HCT116 (cell line): ENCODE results near the gene MAGI3. TPM values are rescaled to one million over a fixed set of nuclear protein-coding genes. Genes with fewer than 3 reads are reported as not detected.

Experiments
- ATAC-seq: fragments of 200-7000 bp; cut with Tn5 transposase; 2 replicates; pipeline ENCODE4 v1.9.1; 2020; ENCODE audit warnings: mild to moderate bottlenecking, moderate library complexity
- BruUV-seq: library from RNA; stranded (reverse); fragments of 400-500 nt; replicated peaks from 2 replicates; lab custom pipeline; 2021; lab: Mats Ljungman, UMichigan
- CTCF ChIA-PET: fragments of 300-600 bp; sonication (Branson Sonifier 250); formaldehyde crosslinking; loops from one replicate; lab custom pipeline; 2021; ENCODE audit warnings: antibody characterized with exemption; lab: Charles Lee
- POLR2A ChIA-PET: fragments of 300-600, 350-600 bp; sonication (Branson Sonifier 250); formaldehyde crosslinking; loops from one replicate; lab custom pipeline; 2021; ENCODE audit warnings: antibody characterized with exemption; lab: Charles Lee
- RAD21 ChIA-PET, 2 experiments: fragments of 300-600 bp; sonication (Branson Sonifier 250); formaldehyde crosslinking; loops; one replicate each; lab custom pipeline; 2023; ENCODE audit warnings: low total read pairs in 2 of 2; ENCODE audit not compliant: uncharacterized antibody in 2 of 2, unreplicated experiment in 2 of 2, low non-redundant PET in 1 of 2; lab: Charles Lee
- DNase-seq: peaks from one replicate; pipeline ENCODE4 v3.0.0-alpha.2; 2010; ENCODE audit warnings: low read depth, low spot score
- H2AFZ ChIP-seq: fragments of 200-600 bp; shearing (Covaris generic), sonication (generic); 2 replicates; pipeline ENCODE4 v1.6.1; 2017; ENCODE audit warnings: low read depth, mixed run types, mixed read lengths, antibody characterized with exemption, low read length; ENCODE audit not compliant: poor library complexity, severe bottlenecking
- H3K27ac ChIP-seq: 2 replicates; pipeline ENCODE4 v1.5.1; 2012; ENCODE audit warnings: low read depth, low read length
- H3K27me3 ChIP-seq: fragments of 200-600 bp; sonication (generic); 2 replicates; pipeline ENCODE4 v1.6.1; 2016; ENCODE audit warnings: mixed run types, low read length, mixed read lengths; ENCODE audit not compliant: insufficient read depth
- H3K36me3 ChIP-seq, 2 experiments: fragments of 200-500 bp in 1 of 2; fragments of 200-600 bp in 1 of 2; sonication (Bioruptor generic) in 1 of 2; sonication (generic) in 1 of 2; 2 replicates each; pipeline versions ENCODE4 v1.5.1 to v1.6.1; 2014 to 2016; ENCODE audit warnings: low read length in 2 of 2, inconsistent platforms in 1 of 2, mixed read lengths in 1 of 2, mixed run types in 1 of 2; ENCODE audit not compliant: insufficient read depth in 2 of 2, control insufficient read depth in 1 of 2
- H3K4me1 ChIP-seq, 2 experiments: fragments of 200-600 bp in 1 of 2; sonication (generic) in 1 of 2; 2 replicates each; pipeline versions ENCODE4 v1.5.1 to v1.6.1; 2012 to 2017; ENCODE audit warnings: low read length in 2 of 2, inconsistent platforms in 1 of 2, mild to moderate bottlenecking in 1 of 2, mixed read lengths in 1 of 2, mixed run types in 1 of 2, moderate library complexity in 1 of 2; ENCODE audit not compliant: insufficient read depth in 2 of 2, control insufficient read depth in 1 of 2
- H3K4me2 ChIP-seq: fragments of 200-600 bp; sonication (generic); 2 replicates; pipeline ENCODE4 v1.6.1; 2017; ENCODE audit warnings: mixed run types, low read length, mixed read lengths
- H3K4me3 ChIP-seq, 2 experiments: fragments of 200-600 bp in 1 of 2; sonication (generic) in 1 of 2; replicated peaks in 1 of 2; 2 replicates each; pipeline ENCODE4 v1.5.1; 2011 to 2016; ENCODE audit warnings: low read length in 2 of 2, control low read depth in 1 of 2, low read depth in 1 of 2, mild to moderate bottlenecking in 1 of 2, mixed read lengths in 1 of 2, mixed run types in 1 of 2
- H3K79me2 ChIP-seq: fragments of 200-600 bp; sonication (generic); 2 replicates; pipeline ENCODE4 v1.6.1; 2017; ENCODE audit warnings: mild to moderate bottlenecking, mixed run types, low read length, moderate library complexity, mixed read lengths; ENCODE audit not compliant: insufficient read depth
- H3K9ac ChIP-seq: fragments of 200-600 bp; sonication (generic); 2 replicates; pipeline ENCODE4 v1.6.1; 2016; ENCODE audit warnings: low read length, mixed read lengths
- H3K9me2 ChIP-seq: fragments of 200-600 bp; sonication (generic), shearing (Covaris generic); 2 replicates; pipeline ENCODE4 v1.6.1; 2017; ENCODE audit warnings: mixed run types, mild to moderate bottlenecking, moderate library complexity; ENCODE audit not compliant: insufficient read depth
- H3K9me3 ChIP-seq, 2 experiments: fragments of 200-500 bp in 1 of 2; fragments of 200-600 bp in 1 of 2; sonication (Bioruptor generic) in 1 of 2; sonication (generic) in 1 of 2; 2 replicates each; pipeline ENCODE4 v1.6.1; 2014 to 2017; ENCODE audit warnings: low read length in 2 of 2, mixed read lengths in 2 of 2, inconsistent platforms in 1 of 2, low read depth in 1 of 2, mild to moderate bottlenecking in 1 of 2, mixed run types in 1 of 2, moderate library complexity in 1 of 2; ENCODE audit not compliant: control insufficient read depth in 1 of 2, insufficient read depth in 1 of 2
- H4K20me1 ChIP-seq: fragments of 200-600 bp; sonication (generic), shearing (Covaris generic); 2 replicates; pipeline ENCODE4 v1.6.1; 2017; ENCODE audit warnings: mixed run types, mild to moderate bottlenecking, moderate library complexity; ENCODE audit not compliant: insufficient read depth
- CBX3 ChIP-seq: IDR thresholded peaks from 2 replicates; pipeline ENCODE4 v1.6.1; 2012; ENCODE audit warnings: low read depth
- CEBPB ChIP-seq: IDR thresholded peaks from 2 replicates; pipeline ENCODE4 v1.6.1; 2012; ENCODE audit warnings: low read depth
- EGR1 ChIP-seq: IDR thresholded peaks from 2 replicates; pipeline ENCODE4 v1.6.1; 2012; ENCODE audit warnings: low read depth
- ELF1 ChIP-seq: IDR thresholded peaks from 2 replicates; pipeline ENCODE4 v1.6.1; 2012; ENCODE audit warnings: low read depth, borderline replicate concordance
- EZH2phosphoT487 ChIP-seq: fragments of 200-600 bp; IDR thresholded peaks from 2 replicates; pipeline ENCODE4 v1.6.1; 2018; ENCODE audit warnings: antibody characterized with exemption, borderline replicate concordance
- FOSL1 ChIP-seq: IDR thresholded peaks from 2 replicates; pipeline ENCODE4 v1.6.1; 2012; ENCODE audit warnings: low read depth
- POLR2AphosphoS5 ChIP-seq: IDR thresholded peaks from 2 replicates; pipeline ENCODE4 v1.6.1; 2011; ENCODE audit warnings: mild to moderate bottlenecking, low read depth, low read length, moderate library complexity
- RAD21 ChIP-seq: IDR thresholded peaks from 2 replicates; pipeline ENCODE4 v1.6.1; 2012; ENCODE audit warnings: low read depth, mild to moderate bottlenecking
- REST ChIP-seq: IDR thresholded peaks from 2 replicates; pipeline ENCODE4 v1.6.1; 2012; ENCODE audit warnings: low read depth
- SIN3A ChIP-seq: IDR thresholded peaks from 2 replicates; pipeline ENCODE4 v1.6.1; 2012; ENCODE audit warnings: low read depth
- SP1 ChIP-seq: IDR thresholded peaks from 2 replicates; pipeline ENCODE4 v1.6.1; 2012; ENCODE audit warnings: low read depth
- SRF ChIP-seq: IDR thresholded peaks from 2 replicates; pipeline ENCODE4 v1.6.1; 2012; ENCODE audit warnings: low read depth
- TCF7L2 ChIP-seq: IDR thresholded peaks from 2 replicates; pipeline ENCODE4 v1.7.0; 2011; ENCODE audit warnings: borderline replicate concordance, inconsistent platforms; ENCODE audit not compliant: insufficient read depth, insufficient read length; ENCODE audit errors: extremely low read depth
- YY1 ChIP-seq: IDR thresholded peaks from 2 replicates; pipeline ENCODE4 v1.6.1; 2011; ENCODE audit warnings: low read length, low read depth, moderate library complexity, mild to moderate bottlenecking; ENCODE audit not compliant: insufficient replicate concordance; ENCODE audit errors: extremely low read depth
- ZNF274 ChIP-seq: fragments of 200-500 bp; sonication (Bioruptor generic); IDR thresholded peaks from 2 replicates; pipeline ENCODE4 v1.6.1; 2014; ENCODE audit warnings: mild to moderate bottlenecking, low read depth, low read length, inconsistent platforms
- intact Hi-C: fragments of 100-400 bp; cut with micrococcal nuclease; formaldehyde crosslinking; loops from 2 replicates; pipeline ENCODE4 v1.10.0; 2022
- total RNA-seq: library from RNA; stranded (reverse); gene quantifications from one replicate; pipeline ENCODE4 v1.2.1, GENCODE V29; 2021; ENCODE audit not compliant: unreplicated experiment
- TF ChIP-seq, protein P1 (sequence below): IDR thresholded peaks from 2 replicates; pipeline ENCODE4 v1.6.1; 2011; ENCODE audit warnings: mild to moderate bottlenecking, low read length, moderate library complexity; ENCODE audit not compliant: insufficient replicate concordance; ENCODE audit errors: extremely low read depth
- TF ChIP-seq, protein P2 (sequence below): IDR thresholded peaks from 2 replicates; pipeline ENCODE4 v1.6.1; 2012
- TF ChIP-seq, protein P3 (sequence below): IDR thresholded peaks from 2 replicates; pipeline ENCODE4 v1.6.1; 2012
- TF ChIP-seq, protein P4 (sequence below), 3 experiments: fragments of 200-600 bp in 1 of 3; sonication (generic) in 1 of 3; IDR thresholded peaks in 2 of 3; conservative IDR thresholded peaks in 1 of 3; 2 replicates each; pipeline ENCODE4 v1.5.1; 2012 to 2017; ENCODE audit warnings: low read depth in 2 of 3, low read length in 2 of 3, antibody characterized with exemption in 1 of 3, borderline replicate concordance in 1 of 3, control low read depth in 1 of 3, mild to moderate bottlenecking in 1 of 3, mixed read lengths in 1 of 3, mixed run types in 1 of 3, moderate library complexity in 1 of 3; ENCODE audit not compliant: insufficient read depth in 1 of 3

The MAGI3 gene
- total RNA-seq, 1 experiment from 2014 or later: 11.8 TPM

DNA sequence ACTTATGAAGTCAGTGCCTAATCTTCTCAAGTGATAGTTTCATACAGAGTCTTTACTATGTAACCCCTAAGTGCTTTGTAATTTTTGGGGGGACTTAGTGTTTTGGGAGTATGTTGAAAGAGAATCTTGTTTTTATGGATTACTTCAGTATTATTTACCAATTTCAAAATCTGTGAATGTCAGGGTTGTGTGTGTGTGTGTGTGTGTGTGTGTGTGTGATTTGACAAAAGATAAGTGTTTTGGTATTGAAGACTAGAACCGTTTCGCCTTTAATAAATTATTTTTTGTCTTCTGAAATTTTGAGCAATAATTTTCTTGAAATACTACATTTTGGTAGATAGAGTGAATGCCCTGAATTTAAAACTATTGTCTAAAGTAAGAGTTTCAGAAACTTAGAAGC, 5.8 kb downstream of the MAGI3 start:
- Histone ChIP-seq H3K9ac (no peak overlapping the region), H3K79me2 (peaks cover 94% of the 10 kb centered on the region), H2AFZ (no peak overlapping the region), H3K36me3 (no peaks in the 10 kb centered on the region), H3K4me3 (no peak overlapping the region), H3K9me2 (no peaks in the 10 kb centered on the region), H3K4me2 (peak overlapping the region; percentile 63), H3K27me3 (no peaks in the 10 kb centered on the region), H3K4me1 (peaks cover 4 to 40% of the 10 kb centered on the region in 2 experiments; a peak in 3 of 4 replicates), H4K20me1 (peaks cover 5% of the 10 kb centered on the region; the same call in 1 of the 2 replicates), H3K9me3 (no peaks in the 10 kb centered on the region), H3K27ac (no peak overlapping the region)
- POLR2A ChIA-PET: no interaction called here
- intact Hi-C loops: no loop called here
- DNase-seq (no peak), ATAC-seq (no peak)
- CTCF ChIA-PET: interaction anchor here (1.2 kb wide), 1 partner anchor 57 kb away, joined by 3 read pairs; no protein-coding TSS in a partner anchor
- TF ChIP-seq CBX3 (no peak), POLR2AphosphoS5 (no peak), EZH2phosphoT487 (no peak), ZNF274 (no peak), SP1 (no peak), SIN3A (no peak), EGR1 (no peak), FOSL1 (no peak), RAD21 (no peak), SRF (no peak), CEBPB (no peak), TCF7L2 (no peak), YY1 (no peak), ELF1 (no peak), REST (no peak)
- TF ChIP-seq, protein P1, sequence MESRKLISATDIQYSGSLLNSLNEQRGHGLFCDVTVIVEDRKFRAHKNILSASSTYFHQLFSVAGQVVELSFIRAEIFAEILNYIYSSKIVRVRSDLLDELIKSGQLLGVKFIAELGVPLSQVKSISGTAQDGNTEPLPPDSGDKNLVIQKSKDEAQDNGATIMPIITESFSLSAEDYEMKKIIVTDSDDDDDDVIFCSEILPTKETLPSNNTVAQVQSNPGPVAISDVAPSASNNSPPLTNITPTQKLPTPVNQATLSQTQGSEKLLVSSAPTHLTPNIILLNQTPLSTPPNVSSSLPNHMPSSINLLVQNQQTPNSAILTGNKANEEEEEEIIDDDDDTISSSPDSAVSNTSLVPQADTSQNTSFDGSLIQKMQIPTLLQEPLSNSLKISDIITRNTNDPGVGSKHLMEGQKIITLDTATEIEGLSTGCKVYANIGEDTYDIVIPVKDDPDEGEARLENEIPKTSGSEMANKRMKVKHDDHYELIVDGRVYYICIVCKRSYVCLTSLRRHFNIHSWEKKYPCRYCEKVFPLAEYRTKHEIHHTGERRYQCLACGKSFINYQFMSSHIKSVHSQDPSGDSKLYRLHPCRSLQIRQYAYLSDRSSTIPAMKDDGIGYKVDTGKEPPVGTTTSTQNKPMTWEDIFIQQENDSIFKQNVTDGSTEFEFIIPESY: no peak
- TF ChIP-seq, protein P2, sequence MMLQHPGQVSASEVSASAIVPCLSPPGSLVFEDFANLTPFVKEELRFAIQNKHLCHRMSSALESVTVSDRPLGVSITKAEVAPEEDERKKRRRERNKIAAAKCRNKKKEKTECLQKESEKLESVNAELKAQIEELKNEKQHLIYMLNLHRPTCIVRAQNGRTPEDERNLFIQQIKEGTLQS: no peak
- TF ChIP-seq, protein P3, sequence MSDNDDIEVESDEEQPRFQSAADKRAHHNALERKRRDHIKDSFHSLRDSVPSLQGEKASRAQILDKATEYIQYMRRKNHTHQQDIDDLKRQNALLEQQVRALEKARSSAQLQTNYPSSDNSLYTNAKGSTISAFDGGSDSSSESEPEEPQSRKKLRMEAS: no peak
- TF ChIP-seq, protein P4, sequence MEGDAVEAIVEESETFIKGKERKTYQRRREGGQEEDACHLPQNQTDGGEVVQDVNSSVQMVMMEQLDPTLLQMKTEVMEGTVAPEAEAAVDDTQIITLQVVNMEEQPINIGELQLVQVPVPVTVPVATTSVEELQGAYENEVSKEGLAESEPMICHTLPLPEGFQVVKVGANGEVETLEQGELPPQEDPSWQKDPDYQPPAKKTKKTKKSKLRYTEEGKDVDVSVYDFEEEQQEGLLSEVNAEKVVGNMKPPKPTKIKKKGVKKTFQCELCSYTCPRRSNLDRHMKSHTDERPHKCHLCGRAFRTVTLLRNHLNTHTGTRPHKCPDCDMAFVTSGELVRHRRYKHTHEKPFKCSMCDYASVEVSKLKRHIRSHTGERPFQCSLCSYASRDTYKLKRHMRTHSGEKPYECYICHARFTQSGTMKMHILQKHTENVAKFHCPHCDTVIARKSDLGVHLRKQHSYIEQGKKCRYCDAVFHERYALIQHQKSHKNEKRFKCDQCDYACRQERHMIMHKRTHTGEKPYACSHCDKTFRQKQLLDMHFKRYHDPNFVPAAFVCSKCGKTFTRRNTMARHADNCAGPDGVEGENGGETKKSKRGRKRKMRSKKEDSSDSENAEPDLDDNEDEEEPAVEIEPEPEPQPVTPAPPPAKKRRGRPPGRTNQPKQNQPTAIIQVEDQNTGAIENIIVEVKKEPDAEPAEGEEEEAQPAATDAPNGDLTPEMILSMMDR (IDR thresholded peaks at IDR 0.05 in 2 of 3, conservative IDR thresholded peaks at IDR 0.05 in 1 of 3; ENCODE audit: borderline replicate concordance in 1 of 3, insufficient read depth in 1 of 3, low read depth in 2 of 3, low read length in 2 of 3): no peak
- RAD21 ChIA-PET: interaction anchor here in 1 of 2 experiments (0.6 kb wide), 1 partner anchor 177 kb away, joined by 5 read pairs; no protein-coding TSS in a partner anchor
- BruUV-seq: no TSS peak
